HG02678 (cell line): ENCODE measurements around the gene CADM1.
"Not testable (repeated sequence)": the region's sequence is repeated elsewhere in the genome, so short reads cannot be mapped to it uniquely, and the experiment has no call there.

ENCODE experiments used
- ATAC-seq: cut with Tn5 transposase; IDR thresholded peaks from one replicate; pipeline ENCODE4 v1.9.1; 2021; ENCODE audit warnings: mild to moderate bottlenecking, moderate library complexity; ENCODE audit not compliant: unreplicated experiment

Gene CADM1

GRCh38 chr11:115481528-115481927 lies 22.7 kb downstream of the CADM1 start:
- ATAC-seq: no peak

GRCh38 chr11:115480611-115481010 lies 23.6 kb downstream of the CADM1 start:
- ATAC-seq: no peak

DNA sequence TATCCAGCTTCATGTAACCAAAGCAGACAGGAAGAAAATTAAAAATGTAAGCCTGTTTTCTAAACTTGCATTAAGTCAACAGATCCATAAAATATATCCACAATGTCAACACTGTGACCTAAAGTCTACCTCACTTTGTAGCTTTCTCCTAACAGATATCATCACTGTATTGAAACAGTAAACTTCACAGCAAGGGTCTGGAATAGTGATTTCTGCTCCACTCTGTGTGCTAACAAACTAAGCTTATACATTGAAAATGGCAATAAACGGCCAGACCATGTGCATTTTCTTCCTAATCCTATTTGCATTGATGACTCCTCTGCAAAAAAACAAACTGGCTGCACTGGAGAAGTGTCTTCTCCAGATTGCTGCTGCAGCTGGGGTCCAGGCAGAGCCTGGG lies 26.8 kb downstream of the CADM1 start:
- no peak for ATAC-seq

GRCh38 chr11:115476463-115477286 lies 27.5 kb downstream of the CADM1 start:
- ATAC-seq: no peak

- no peak for ATAC-seq
These were observed 28.7 kb downstream of the CADM1 start for GRCh38 chr11:115475564-115475963.

DNA sequence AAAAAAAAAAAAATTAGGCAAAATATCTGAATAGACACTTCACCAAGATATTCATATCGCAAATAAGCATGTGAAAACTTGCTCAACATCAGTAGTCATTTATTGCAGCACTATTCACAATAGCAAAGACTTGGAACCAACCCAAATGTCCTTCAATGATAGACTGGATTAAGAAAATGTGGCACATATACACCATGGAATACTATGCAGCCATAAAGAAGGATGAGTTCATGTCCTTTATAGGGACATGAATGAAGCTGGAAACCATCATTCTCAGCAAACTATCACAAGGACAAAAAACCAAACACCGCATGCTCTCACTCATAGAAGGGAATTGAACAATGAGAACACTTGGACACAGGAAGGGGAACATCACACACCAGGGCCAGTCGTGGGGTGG lies 29.9 kb downstream of the CADM1 start:
- not testable (repeated sequence) for ATAC-seq

DNA sequence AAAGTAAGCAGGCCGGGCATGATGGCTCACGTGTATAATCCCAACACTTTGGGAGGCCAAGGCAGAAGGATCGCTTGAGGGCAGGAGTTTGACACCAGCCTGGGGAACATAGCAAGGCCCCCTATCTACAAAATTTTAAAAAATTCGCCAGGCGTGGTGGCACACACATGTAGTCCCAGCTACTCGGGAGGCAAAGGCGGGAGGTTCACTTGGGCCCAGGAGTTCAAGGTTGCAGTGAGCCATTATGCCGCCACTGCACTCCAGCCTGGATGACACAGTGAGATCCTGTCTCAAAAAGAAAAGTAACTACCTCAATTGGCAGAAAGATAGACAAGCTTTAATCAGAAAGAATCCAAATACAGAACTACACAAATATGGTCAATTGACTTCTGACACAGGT lies 31.0 kb downstream of the CADM1 start:
- no peak for ATAC-seq

GRCh38 chr11:115471367-115471766 lies 32.8 kb downstream of the CADM1 start:
- ATAC-seq: peak; percentile 61

- ATAC-seq: no peak
These were observed 33.3 kb downstream of the CADM1 start for GRCh38 chr11:115470928-115471327.

DNA sequence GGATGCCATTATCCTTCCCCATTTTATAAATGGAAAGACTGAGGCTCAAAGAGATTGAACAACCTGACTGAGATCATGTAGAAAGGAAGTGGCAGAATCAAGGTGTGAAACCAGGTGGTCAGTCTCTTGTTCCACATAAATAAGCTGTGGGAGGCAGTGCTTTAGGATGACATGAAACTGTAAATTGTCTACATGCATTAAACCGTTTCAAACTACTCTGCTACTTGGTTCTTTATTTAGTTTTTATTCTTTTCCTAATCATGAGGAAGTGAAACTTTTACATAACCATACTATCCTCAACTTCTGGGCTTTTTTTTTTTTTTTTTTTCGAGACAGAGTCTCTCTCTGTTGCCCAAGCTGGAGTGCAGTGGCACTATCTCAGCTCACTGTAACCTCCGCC lies 34.9 kb downstream of the CADM1 start:
- ATAC-seq: no peak

DNA sequence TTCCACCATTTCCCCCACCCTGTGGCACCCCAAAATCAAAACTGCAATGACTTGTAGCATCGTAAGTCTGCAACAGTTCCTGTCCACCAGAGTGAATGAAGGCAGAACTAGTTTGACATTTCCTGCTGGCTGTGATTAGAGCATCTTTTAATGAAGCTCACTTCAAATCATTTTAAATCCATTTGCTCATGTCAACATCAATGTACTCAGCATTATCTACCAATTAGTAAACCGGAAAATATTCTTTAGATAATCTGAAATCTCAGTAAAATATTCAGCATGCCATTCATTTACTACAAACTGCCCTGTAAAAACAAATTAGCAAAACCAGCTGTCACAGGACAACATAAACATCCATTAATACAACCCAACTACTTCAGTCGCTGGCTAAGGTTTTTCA lies 38.1 kb downstream of the CADM1 start:
- ATAC-seq: no peak

DNA sequence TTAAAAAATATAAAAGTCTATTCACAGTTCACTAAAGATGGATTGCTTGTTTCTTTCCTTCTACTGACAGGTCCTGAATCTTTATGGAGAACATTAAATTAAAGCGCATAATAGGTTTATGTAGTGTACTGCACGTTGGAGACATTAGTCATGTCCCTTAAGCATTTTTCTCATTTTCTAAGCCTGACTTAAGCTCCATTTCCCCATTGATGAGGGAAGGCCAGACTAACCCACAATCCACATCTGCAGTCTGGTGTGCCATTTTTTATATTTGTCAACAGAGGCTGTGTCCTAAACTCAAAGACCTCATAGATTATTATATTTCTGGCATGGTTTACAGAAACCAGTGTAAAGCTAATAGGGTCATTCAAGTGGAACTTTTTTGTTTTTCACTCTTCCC lies 39.9 kb downstream of the CADM1 start:
- ATAC-seq: no peak

GRCh38 chr11:115463606-115464005 lies 40.6 kb downstream of the CADM1 start:
- ATAC-seq: no peak

GRCh38 chr11:115462757-115463156 lies 41.5 kb downstream of the CADM1 start:
- ATAC-seq: no peak

GRCh38 chr11:115462004-115462541 lies 42.1 kb downstream of the CADM1 start:
- no peak for ATAC-seq

GRCh38 chr11:115460512-115460911 lies 43.7 kb downstream of the CADM1 start:
- ATAC-seq: no peak

DNA sequence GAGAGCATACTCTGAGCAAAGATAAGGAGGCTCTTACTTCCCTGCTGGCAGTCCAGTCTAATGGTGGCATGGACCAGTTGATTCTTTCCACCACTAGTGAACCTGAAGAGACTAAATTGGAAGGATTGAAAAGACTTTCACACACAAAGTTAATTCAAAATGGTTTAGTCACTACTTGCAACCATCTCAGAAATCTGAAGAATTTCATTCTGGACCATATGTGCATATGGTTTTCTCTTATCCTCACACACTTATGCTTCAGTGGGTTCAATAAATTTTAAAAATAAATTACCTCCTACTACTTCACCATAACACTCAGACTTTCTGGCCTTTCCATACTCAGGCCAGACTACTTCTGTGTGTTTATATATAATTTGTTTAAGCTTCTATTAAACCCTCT lies 44.7 kb downstream of the CADM1 start:
- no peak for ATAC-seq

- no peak for ATAC-seq
These were observed 45.3 kb downstream of the CADM1 start for GRCh38 chr11:115458877-115459276.

- no peak for ATAC-seq
These were observed 48.2 kb downstream of the CADM1 start for GRCh38 chr11:115456019-115456418.

- no peak for ATAC-seq
These were observed 48.6 kb downstream of the CADM1 start for GRCh38 chr11:115455613-115456012.

GRCh38 chr11:115454525-115454924 lies 49.7 kb downstream of the CADM1 start:
- ATAC-seq: no peak

- ATAC-seq: no peak
These were observed 50.3 kb downstream of the CADM1 start for GRCh38 chr11:115453693-115454490.
